BE2C (cell line): ENCODE data around the gene ELP1.
"Not testable (repeated sequence)": the region's sequence is repeated elsewhere in the genome, so short reads cannot be mapped to it uniquely, and the experiment has no call there.

Source experiments
- DNase-seq: peaks from one replicate; pipeline ENCODE4 v3.0.0-alpha.2; 2020
- H3K27me3 ChIP-seq: fragments of 250-450 bp; sonication (Bioruptor Pico); 2 replicates; pipeline ENCODE4 v1.5.1; 2020; ENCODE audit warnings: mild to moderate bottlenecking
- H3K36me3 ChIP-seq: fragments of 250-450 bp; sonication (Bioruptor Pico); 2 replicates; pipeline ENCODE4 v1.5.1; 2020; ENCODE audit warnings: mild to moderate bottlenecking
- H3K4me1 ChIP-seq: fragments of 250-450 bp; sonication (Bioruptor Pico); 2 replicates; pipeline ENCODE4 v1.5.1; 2020
- H3K4me3 ChIP-seq: 2 replicates; pipeline ENCODE4 v1.5.1; 2011; ENCODE audit warnings: low read depth, low read length
- H3K9me3 ChIP-seq: fragments of 250-450 bp; sonication (Bioruptor Pico); 2 replicates; pipeline ENCODE4 v1.5.1; 2020
- CTCF ChIP-seq: IDR thresholded peaks from 2 replicates; pipeline ENCODE4 v1.5.1; 2012; ENCODE audit warnings: mild to moderate bottlenecking, low read depth, low read length

Gene ELP1

GRCh38 chr9:108933231-108933717 lies 650 bp downstream of the ELP1 start:
- Histone ChIP-seq H3K9me3 (no peaks in the 10 kb centered on the region), H3K4me1 (no peaks in the 10 kb centered on the region), H3K4me3 (peak overlapping the region; percentile 98), H3K36me3 (peaks cover 17% of the 10 kb centered on the region), H3K27me3 (no peaks in the 10 kb centered on the region)
- no peak for DNase-seq
- no peak for TF ChIP-seq CTCF

GRCh38 chr9:108928386-108928785 lies 5.5 kb downstream of the ELP1 start:
- peaks cover 57% of the 10 kb centered on the region for H3K36me3 ChIP-seq
- no peaks in the 10 kb centered on the region for H3K4me1 ChIP-seq
- DNase-seq = no peak
- H3K4me3 ChIP-seq = no peak overlapping the region
- H3K27me3 ChIP-seq = no peaks in the 10 kb centered on the region
- no peaks in the 10 kb centered on the region for H3K9me3 ChIP-seq
- TF ChIP-seq CTCF = no peak

GRCh38 chr9:108924466-108924865 lies 9.5 kb downstream of the ELP1 start:
- DNase-seq = no peak
- TF ChIP-seq CTCF = no peak
- Histone ChIP-seq H3K36me3 (peaks cover 69% of the 10 kb centered on the region), H3K27me3 (no peaks in the 10 kb centered on the region), H3K9me3 (no peaks in the 10 kb centered on the region), H3K4me1 (no peaks in the 10 kb centered on the region), H3K4me3 (no peak overlapping the region)

GRCh38 chr9:108921200-108921599 lies 12.7 kb downstream of the ELP1 start:
- TF ChIP-seq CTCF = no peak
- H3K9me3 ChIP-seq = no peaks in the 10 kb centered on the region
- H3K36me3 ChIP-seq = peaks cover 59% of the 10 kb centered on the region
- DNase-seq = no peak
- H3K27me3 ChIP-seq = no peaks in the 10 kb centered on the region
- H3K4me1 ChIP-seq = no peaks in the 10 kb centered on the region
- no peak overlapping the region for H3K4me3 ChIP-seq

GRCh38 chr9:108920401-108920800 lies 13.5 kb downstream of the ELP1 start:
- not testable (repeated sequence) for H3K27me3 ChIP-seq, H3K9me3 ChIP-seq, H3K4me1 ChIP-seq, H3K4me3 ChIP-seq, DNase-seq
- H3K36me3 ChIP-seq = peaks cover 59% of the 10 kb centered on the region

GRCh38 chr9:108919517-108919916 lies 14.4 kb downstream of the ELP1 start:
- Histone ChIP-seq H3K9me3 (no peaks in the 10 kb centered on the region), H3K36me3 (peaks cover 55% of the 10 kb centered on the region)
- no peak for TF ChIP-seq CTCF

GRCh38 chr9:108913391-108913790 lies 20.5 kb downstream of the ELP1 start:
- TF ChIP-seq CTCF = no peak
- no peaks in the 10 kb centered on the region for H3K9me3 ChIP-seq
- H3K4me3 ChIP-seq = no peak overlapping the region
- H3K4me1 ChIP-seq = no peaks in the 10 kb centered on the region
- no peak for DNase-seq
- no peaks in the 10 kb centered on the region for H3K27me3 ChIP-seq
- peaks cover 46% of the 10 kb centered on the region for H3K36me3 ChIP-seq

More at GRCh38 chr9:108919517-108919916, 14.4 kb downstream of the ELP1 start:
- DNase-seq = no peak
- no peaks in the 10 kb centered on the region for H3K27me3 ChIP-seq
- no peaks in the 10 kb centered on the region for H3K4me1 ChIP-seq
- no peak overlapping the region for H3K4me3 ChIP-seq
